Endothelial cell of hepatic sinusoid (primary cell): ENCODE results near the gene DIP2C.
"Not testable (repeated sequence)": the region's sequence is repeated elsewhere in the genome, so short reads cannot be mapped to it uniquely, and the experiment has no call there.

ENCODE experiments used
- in situ Hi-C: cut with HindIII; loops from 2 replicates; pipeline ENCODE4 v1.10.0; 2017; ENCODE audit warnings: low sequenced_read_pairs

DIP2C gene

DNA sequence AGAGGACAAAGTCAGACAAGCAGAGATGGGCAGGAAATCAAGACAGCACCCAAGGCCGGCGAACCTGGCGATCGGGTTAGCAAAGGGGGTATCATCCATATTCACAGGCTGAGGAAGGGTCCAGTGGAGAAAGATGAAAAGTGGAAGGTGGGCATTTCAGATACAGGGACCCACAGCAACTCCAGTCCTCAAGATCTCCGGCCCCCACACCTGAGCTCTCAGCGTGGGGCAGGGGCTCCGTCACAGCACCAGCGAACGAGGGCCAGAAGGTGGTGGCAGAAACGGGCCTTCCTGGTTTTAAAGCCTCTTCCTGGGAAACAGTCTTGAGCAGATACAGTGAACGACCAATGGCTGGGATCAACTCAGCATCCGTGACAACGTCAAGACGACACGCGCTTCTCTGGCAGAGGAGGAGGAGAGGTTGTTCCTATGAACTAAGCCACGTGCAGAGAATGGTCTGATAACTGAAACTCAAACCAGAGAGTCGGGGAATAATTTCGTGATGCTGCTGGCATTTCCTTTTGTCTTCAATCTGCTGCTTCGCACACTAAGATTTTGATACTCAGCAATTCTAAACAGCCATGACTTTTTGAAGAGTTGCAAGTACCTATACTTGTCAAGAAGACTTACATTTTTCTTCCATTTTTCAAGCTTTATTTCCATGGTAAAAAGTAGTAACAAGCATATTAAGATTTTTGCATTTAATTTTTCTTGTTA, 334.4 kb downstream of the DIP2C start:
- in situ Hi-C loops = no loop called here

DNA sequence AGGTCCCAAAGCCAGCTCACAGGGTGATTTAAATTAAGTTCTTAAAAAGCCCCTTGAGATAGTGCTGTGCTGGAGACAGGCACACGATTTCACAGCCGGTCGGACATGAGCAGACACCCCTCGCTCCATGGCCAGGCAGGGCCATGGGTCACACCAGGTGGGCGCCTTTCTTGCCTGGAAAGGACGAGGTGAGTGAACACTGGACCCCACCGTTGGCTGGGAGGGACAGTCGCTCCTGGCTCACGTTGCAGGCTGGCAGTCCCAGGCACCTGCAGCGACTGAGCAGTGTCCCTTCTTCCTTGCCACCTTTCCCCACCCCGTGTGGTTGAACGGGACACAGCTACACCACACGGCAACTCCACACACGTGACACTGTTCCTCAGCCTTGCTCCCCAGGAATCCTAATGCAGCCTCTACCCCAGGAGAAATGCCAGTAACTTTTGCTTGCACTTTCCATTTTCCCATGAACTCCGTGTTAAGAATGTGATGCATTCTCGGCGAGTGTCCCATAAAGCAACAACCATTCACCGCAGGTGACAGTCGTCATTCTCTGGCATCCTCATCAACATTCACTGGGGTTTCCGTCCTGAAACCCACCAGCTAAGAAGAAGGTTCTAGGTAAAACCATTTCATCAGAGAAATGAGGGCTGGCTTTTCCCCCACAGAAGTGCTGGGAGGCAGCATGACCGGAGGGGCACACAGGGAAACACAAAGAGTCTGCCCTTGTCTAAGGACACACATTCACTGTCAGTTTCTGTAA, 336.8 kb downstream of the DIP2C start:
- in situ Hi-C loops = no loop called here

DNA sequence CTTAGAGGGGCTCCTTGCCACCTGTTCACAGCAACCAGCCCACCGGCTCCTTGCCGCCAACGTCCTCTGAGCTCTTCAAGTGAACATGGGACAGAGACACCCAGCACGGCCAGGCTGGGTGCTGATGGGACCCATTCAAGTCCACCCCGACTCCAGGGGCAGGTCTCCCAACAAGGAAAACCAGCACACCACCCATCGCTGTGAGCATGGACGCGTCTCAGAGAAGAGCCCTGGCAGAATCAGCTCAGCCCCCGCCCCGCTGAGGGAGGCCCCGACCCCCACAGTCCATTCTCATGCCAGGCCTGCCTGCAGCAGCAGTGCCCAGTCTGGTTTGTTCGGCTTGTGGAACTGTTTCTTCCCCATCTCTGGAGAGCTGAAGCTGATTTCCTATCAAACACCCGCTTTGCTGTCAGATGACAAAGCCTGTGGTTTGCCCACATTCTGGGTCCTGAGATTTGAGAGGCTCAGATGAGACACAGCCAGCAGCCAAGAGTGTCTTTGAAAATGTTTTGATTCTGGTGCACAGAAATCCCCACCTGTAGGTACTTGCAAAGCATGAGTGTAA, 337.6 kb downstream of the DIP2C start:
- in situ Hi-C loops = no loop called here

DNA sequence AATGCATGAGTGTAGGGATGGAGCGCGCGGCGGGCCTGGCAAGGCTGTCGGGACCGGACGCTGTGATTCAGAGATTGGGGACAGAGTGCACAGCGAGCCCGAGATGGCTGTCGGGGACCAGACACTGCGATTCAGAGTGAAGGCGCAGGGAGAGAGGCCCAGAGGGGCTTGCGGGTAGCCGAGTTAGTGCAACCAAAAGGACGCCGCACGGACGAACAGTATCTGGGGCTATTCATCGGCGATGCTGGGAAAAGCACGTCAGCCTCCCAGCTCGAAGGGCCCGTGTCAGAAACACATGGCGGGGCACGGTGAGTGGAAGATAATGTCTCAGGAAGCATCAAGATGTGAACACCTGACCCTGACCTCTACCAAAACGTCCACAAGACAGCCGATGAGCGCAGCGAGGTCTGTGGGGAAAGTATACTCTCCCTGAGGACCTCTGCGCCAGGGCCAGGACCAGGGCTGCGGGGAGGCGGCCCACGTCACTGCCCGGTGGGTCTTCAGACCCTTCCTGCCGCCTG, 338.4 kb downstream of the DIP2C start:
- in situ Hi-C loops = no loop called here

DNA sequence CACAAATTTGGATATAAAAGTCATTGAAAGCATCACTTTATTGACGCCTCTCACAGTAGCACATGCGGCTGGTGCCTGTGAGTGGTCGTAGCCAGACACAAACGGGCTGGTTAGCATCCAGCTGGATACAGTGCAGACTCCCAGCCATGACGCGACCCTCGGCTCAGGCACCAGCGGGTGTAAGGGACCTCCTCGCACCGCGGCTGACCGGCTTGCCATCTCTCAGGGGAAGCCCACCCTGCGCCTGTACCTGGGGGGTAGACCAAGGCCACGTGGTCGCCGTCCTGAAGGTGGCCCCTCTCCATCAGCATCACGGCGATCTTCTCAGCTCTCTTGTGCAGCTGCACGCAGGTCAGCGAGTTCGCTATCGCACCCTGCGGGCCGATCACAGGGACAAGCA, 340.4 kb downstream of the DIP2C start:
- in situ Hi-C loops = no loop called here

DNA sequence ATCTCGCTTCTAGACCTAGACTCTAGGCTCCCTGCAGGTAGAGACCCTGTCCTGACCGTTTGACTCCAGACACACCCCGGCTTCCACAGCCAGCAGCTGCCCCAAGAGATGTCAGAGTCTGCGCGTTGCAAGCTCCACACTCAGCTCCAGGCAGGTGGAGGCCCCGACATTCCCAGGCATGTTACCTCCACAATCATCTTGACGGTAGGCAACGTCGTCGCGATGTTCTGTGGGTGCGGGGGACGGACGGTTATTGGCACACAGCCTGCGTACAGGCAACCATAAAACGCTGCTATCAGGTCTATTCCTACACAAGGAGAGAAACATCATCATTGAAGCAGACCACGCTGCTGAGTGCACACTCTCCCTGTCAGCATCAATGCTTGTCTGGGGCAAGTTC, 341.0 kb downstream of the DIP2C start:
- in situ Hi-C loops = no loop called here

DNA sequence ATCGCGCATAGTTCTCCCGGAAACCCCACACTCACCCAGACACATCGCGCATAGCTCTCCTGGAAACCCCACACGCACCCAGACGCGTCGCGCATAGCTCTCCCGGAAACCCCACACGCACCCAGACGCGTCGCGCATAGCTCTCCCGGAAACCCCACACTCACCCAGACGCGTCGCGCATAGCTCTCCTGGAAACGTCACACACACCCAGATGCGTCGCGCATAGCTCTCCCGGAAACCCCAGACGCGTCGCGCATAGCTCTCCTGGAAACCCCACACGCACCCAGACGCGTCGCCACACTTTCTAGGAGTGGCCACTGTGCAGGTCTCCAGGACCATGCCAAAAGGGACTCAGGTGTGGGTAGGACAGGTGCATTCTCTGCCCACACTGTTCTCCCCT, 341.7 kb downstream of the DIP2C start:
- in situ Hi-C loops = not testable (repeated sequence)

DNA sequence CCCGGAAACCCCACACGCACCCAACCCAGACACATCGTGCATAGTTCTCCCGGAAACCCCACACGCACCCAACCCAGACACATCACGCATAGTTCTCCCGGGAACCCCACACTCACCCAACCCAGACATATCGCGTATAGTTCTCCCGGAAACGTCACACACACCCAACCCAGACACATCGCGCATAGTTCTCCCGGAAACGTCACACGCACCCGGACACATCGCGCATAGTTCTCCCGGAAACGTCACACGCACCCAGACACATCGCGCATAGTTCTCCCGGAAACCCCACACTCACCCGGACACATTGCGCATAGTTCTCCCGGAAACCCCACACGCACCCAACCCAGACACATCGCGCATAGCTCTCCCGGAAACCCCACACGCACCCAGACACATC, 342.3 kb downstream of the DIP2C start:
- in situ Hi-C loops = not testable (repeated sequence)

DNA sequence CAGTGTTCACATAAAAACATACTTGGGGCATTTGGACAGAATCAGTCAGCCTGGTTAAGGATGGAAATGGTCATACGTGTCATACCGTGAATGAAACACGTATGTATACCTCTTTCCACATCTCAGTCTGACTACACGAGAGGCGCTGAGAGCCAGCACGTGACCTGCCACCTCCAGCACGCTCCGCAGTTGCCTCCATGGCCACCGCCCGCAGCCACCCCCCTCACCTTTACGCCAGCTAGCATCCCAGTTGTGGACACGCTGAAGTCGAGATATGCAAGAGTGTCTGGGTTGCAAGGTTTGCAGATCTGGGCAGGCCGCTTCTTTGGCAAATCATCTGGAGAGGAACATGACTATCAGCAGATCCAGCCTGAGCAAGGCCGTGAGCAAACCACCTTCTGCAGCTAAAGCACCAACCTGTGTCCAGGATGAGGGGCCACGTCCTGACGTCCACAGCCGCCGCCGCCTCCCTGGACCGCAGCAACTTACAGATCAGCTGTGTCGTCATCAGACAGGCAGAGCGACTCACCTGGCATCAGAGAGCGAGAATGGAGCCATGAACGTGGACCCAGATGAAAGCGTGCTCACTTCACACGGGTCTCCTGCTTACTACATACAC, 344.8 kb downstream of the DIP2C start:
- in situ Hi-C loops = no loop called here

DNA sequence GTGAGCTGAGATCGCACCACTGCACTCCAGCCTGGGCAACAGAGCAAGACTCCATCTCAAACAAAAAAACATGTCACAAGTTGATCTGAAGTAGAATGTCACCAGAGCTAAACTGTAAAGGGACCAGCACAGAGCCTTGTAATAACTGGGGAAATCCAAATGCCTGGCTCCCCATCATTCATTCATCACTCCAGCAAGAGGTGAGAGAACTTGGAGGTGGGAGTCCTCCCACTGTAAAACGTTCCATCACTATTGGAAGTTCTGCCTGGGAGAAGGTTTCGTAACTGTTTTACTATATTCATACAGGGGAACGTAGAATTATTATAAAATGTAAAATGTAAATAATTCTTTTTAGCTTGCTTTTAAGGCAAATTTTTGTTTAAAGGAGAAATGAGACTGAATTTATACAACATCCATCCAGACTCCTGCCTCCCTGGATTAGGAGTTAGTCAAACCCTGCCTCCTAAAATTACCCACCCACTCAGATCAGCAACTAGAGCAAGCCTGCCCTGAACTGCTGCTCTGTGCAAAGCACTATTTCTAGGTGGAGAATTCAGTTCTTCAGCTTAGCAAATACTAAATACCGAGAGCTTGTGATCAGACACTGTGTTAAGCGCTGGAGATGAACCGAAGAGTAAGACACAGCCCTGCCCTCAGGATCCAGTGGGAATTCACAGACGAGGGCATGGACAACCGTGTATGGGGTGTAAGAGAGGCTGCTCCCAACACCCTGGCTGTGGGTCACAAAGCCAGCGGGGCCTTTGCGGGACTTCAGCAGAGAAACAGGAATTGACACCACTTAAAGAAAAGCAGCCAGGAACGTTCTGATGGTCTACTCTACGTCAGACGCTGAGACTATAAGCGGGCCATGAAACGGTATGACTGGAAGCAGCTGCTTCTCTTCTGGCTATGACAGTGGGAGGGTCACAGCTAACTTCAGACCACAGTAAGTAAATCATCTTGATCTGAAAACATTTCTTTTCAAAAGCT, 345.9 kb downstream of the DIP2C start:
- in situ Hi-C loops = no loop called here

DNA sequence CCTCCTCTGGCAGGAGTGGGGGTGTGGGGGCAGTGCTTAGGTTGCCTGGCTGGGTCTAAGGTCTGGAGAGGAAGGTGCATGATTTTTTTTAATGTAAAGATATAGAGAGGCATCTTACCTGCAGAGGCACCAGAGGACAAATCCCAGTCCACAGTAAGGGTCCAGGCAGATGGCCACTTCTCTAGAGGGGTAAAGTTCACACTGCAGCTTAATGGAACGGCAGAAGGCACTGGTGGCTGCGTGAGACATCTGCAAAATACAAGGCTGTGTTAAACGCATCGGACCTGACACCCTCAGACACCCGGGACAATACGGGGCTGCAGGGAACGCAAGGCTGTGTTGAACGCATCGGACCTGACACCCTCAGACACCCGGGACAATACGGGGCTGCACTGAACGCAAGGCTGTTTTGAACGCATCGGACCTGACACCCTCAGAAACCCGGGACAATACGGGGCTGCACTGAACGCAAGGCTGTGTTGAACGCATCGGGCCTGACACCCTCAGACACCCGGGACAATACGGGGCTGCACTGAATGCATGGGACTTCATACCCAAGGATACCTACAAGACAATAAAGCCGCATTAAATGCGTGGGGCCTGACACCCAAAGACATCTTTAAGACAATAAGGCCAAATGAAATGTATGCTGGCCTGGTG, 348.3 kb downstream of the DIP2C start:
- in situ Hi-C loops = no loop called here

DNA sequence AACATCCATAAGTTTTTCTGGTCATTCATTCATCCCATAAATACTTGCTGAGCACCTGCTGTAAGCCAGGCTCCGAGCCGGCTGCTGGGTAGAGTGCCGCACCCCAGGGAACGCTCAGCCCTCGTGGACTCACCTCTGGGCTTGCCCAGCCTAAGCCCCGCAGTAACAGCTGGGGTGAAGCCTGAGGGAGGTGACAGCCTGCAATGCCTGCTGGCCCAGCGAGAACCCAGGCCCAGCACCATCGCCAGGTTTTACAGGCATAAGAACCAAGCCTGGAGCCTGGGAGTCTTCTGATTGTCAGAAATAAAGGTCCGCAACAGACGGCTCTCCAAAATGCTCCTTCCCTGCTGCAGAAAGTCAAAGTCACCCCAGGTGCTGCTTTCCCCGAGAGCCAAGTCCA, 348.8 kb downstream of the DIP2C start:
- in situ Hi-C loops = no loop called here

DNA sequence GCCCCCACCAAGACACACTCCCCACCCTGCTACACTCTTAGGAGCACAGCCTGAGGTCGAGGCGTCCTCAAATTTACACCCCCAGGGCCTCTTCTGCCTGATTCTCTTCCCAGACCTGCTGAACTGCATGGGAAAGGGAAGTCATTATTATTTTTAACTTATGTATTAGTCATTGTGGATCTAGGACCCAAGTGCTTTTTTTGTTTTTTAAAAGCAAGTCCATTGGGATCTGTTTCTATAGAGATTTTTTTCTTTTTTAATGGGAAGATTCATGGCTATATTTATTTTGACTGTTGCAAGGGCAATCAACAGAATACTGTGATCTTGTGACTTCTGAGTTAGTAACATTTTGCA, 350.5 kb downstream of the DIP2C start:
- in situ Hi-C loops = loop anchor here (5.0 kb wide), 1 partner anchor 37 kb away; no protein-coding TSS in a partner anchor

DNA sequence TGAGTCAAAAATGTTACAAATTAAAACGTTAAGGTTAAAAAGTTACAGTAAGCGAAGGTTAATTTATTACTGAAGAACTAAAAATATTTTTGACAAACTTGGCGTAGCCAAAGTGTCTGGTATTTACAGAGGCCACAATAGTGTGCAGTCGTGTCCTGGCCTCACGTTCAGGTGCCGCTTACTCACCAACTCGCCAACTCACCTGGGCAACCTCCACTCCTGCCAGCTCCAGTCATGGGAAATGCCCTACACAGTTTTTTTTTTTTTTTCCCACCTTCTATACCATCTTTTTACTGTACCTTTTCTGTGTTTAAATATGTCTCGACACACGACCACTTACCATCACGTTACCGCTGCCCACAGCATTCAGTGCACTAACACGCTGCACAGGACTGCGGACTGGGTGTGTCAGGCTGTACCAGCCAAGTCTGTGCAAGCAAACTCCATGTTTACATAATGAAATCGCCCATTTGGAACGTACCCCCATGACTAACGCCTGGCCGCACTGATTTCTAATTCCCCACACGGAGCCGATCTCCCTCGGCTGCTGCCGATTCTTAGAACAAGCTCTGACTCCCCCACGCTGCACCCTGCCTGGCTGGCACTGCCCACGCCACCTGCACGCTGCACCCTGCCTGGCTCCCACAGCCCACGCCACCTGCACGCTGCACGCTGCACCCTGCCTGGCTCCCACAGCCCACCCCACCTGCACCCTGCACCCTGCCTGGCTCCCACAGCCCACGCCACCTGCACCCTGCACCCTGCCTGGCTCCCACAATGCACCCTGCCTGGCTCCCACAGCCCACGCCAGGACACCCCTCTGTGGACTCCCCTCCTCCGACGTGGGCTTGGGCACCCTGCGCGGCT, 351.1 kb downstream of the DIP2C start:
- in situ Hi-C loops = loop anchor here (5.0 kb wide), 1 partner anchor 36 kb away; no protein-coding TSS in a partner anchor

DNA sequence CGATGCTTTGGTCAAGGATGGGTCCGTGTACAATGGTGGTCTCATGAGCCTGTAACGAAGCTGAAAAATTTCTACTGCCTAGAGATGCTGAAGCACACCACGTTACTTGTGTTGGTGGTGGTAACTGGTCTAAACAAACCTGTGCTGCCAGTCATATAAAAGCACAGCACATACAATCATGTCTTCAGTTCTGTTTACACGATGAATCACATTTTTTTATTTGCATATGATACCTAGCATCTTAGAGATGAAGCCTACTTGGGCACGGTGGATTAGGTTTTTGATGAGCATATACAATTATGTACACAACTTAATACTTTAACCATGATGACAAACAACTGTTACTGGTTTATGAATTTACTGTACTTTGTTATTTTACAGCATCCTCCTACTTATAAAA, 353.2 kb downstream of the DIP2C start:
- in situ Hi-C loops = loop anchor here (5.0 kb wide), 1 partner anchor 34 kb away; no protein-coding TSS in a partner anchor

DNA sequence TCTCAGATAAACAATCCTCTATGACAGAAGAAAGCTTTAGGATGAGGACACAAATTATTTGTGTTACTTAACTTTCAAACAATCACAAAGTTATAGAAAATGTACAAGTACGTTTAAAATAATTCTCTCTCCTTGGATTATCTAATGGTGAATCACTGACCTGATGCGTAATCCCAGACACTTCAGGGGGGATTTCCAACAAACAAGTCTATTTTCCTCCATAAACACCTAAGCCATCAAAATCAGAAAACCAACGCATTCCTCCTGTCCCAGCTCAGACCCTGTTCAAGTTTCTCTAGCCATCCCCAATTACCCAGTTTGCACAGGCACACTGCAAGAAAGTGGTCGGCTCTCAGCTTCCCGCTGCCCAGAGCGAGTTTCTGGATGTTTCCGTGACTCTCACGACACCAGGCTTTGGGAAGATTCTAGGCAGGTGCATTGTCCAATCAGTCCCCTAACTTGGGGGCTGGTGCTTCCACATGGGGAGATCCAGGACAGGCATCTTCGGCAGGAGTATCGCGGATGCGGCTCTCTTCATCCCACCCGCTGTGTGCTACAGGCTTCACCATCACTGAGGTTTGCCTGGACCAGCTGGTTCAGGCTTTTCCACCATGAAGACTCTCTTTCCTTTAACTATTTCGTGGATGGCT, 354.2 kb downstream of the DIP2C start:
- in situ Hi-C loops = loop anchor here (5.0 kb wide), 1 partner anchor 33 kb away; no protein-coding TSS in a partner anchor

DNA sequence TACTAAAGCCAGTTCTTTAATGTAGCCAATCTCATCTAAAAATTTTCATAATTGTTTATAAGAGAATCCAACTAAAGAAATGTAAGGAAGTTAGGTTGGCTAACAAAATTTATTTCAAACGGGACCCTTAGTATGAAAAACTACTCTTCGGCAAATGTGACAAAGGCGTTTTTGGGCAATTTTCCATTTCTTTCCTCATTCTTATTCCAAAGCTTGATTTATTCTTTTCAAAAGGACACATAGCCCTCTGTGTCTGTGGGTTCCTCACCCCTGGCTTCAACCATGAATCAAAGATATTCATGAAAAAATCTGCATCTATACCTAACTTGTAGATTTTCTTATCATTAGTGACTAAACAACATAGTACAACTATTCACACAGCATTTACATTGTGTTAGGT, 358.3 kb downstream of the DIP2C start:
- in situ Hi-C loops = no loop called here
